HG03432 (cell line): ENCODE measurements around the gene TMEM215.

Source experiments
- ATAC-seq: cut with Tn5 transposase; IDR thresholded peaks from one replicate; pipeline ENCODE4 v1.9.1; 2021; ENCODE audit warnings: mild to moderate bottlenecking, moderate library complexity; ENCODE audit not compliant: unreplicated experiment

Gene TMEM215

DNA sequence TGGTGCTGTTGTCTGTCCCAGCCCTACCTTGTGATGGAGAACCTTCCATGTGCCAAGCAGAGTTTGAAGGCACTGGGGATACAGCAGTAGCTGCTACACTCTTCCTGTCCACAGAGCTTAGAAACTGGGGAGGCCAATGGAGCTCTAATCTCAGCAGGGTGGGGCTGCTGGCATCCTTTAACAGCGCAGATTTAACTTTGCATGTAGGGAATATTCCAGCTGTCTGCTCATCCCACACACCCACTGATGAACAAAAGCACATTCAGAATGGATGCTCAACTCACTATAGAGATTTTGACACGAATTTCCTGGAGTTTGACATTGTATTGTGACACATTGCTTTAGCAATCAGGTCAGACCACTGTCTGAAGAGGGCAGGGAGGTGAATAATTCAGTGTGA lies 49.0 kb downstream of the TMEM215 start:
- no peak for ATAC-seq
